ENCODE data around the gene GJD3.

- no peak for TF ChIP-seq GATA2 (IDR thresholded peaks at IDR 0.05; ENCODE audit: low read depth, low read length)
- no peak for TF ChIP-seq GATA3 (IDR thresholded peaks at IDR 0.05; ENCODE audit: low read depth, low read length)
Observed at GRCh38 chr17:40331743-40332641, 32.5 kb downstream of the GJD3 start.
